Left lung (tissue), 10 donors: ENCODE results near the gene CFL1. TPM values are rescaled to one million over a fixed set of nuclear protein-coding genes. Genes with fewer than 3 reads are reported as not detected.

Source experiments
- ATAC-seq: fragments of 200-7000 bp; cut with Tn5 transposase; one replicate; pipeline ENCODE4 v1.9.1; 2020; ENCODE audit warnings: moderate library complexity
- DNase-seq, 4 donors: peaks; one replicate each; pipeline ENCODE4 v3.0.0-alpha.2; 2013 to 2020
- H3K27ac ChIP-seq, 2 donors: fragments of 200-600 bp; sonication (generic) in 1 of 2; one replicate each; pipeline versions ENCODE4 v1.5.0 to v1.8.0; 2020 to 2021
- H3K27me3 ChIP-seq, 2 donors: fragments of 200-600 bp; sonication (generic) in 1 of 2; one replicate each; pipeline versions ENCODE4 v1.5.0 to v1.8.0; 2020 to 2021
- H3K36me3 ChIP-seq, 2 donors: fragments of 200-600 bp; sonication (generic) in 1 of 2; one replicate each; pipeline versions ENCODE4 v1.5.0 to v1.8.0; 2020 to 2021
- H3K4me1 ChIP-seq, 2 donors: fragments of 200-600 bp; one replicate each; pipeline ENCODE4 v1.8.0; 2021
- H3K4me3 ChIP-seq, 2 donors: fragments of 200-600 bp; sonication (generic) in 1 of 2; one replicate each; pipeline versions ENCODE4 v1.5.0 to v1.8.0; 2020 to 2021; ENCODE audit warnings: mild to moderate bottlenecking in 1 of 2
- H3K9me3 ChIP-seq, 2 donors: fragments of 200-600 bp; sonication (generic) in 1 of 2; one replicate each; pipeline versions ENCODE4 v1.5.0 to v1.8.0; 2020 to 2021
- CTCF ChIP-seq, 2 donors: fragments of 200-600 bp; sonication (generic) in 1 of 2; IDR thresholded peaks; one replicate each; pipeline versions ENCODE4 v1.5.0 to v1.8.0; 2021; ENCODE audit warnings: antibody characterized with exemption in 2 of 2
- intact Hi-C, 2 donors: fragments of 100-400 bp; cut with DNase I; formaldehyde crosslinking; loops; one replicate each; pipeline versions ENCODE4 v1.11.2 to v1.14.2; 2022
- polyA plus RNA-seq, 6 donors: library from polyadenylated mRNA; unstranded; fragments of 120-200 nt; gene quantifications; one replicate each; pipeline ENCODE4 v1.2.1, GENCODE V29; 2013; ENCODE audit not compliant: insufficient read length in 6 of 6
- total RNA-seq, 2 donors: library from RNA; stranded (reverse); fragmentation: NEBNext Ultra II Directional; extraction: Animal tissue kit (Norgen Biotek cat#: 25700); gene quantifications; one replicate each; pipeline ENCODE4 v1.2.1, GENCODE V29; 2021
- donor health status: DM: no; HTN: yes; CAD: no.
- donor health status: DM: no; HTN: no; CAD: no.

The CFL1 gene
- total and polyA plus RNA-seq, 8 donors, result 599 to 1,162 (median 777) TPM

GRCh38 chr11:65873318-65874156 is 15.6 kb upstream of the CFL1 start:
- DNase-seq (peak; percentile 95 to 99 (median 96)), ATAC-seq (peak; percentile 98)
- intact Hi-C loops, result no loop called here
- no peak for TF ChIP-seq CTCF (IDR thresholded peaks at IDR 0.05)
- no peaks in the 10 kb centered on the region for H3K9me3 ChIP-seq
- peak overlapping the region; percentile 45 to 58 for H3K4me3 ChIP-seq
- H3K4me1 ChIP-seq, result peaks cover 0 to 45% of the 10 kb centered on the region in 2 donors
- H3K27me3 ChIP-seq, result no peaks in the 10 kb centered on the region
- peaks cover 0 to 1% of the 10 kb centered on the region in 2 donors for H3K36me3 ChIP-seq
- H3K27ac ChIP-seq, result peak overlapping the region; percentile 80 to 84

- ATAC-seq, result peak; percentile 41
- intact Hi-C loops, result no loop called here
- peak in 3 of 4 donors; percentile 68 to 91 (median 86) for DNase-seq
Measured at GRCh38 chr11:65872586-65873317, 14.8 kb upstream of the CFL1 start, which contains the start of gene EFEMP2. EFEMP2 (minus strand) TSS chr11:65872800; CDS start chr11:65872354, 446 bp downstream.

DNA sequence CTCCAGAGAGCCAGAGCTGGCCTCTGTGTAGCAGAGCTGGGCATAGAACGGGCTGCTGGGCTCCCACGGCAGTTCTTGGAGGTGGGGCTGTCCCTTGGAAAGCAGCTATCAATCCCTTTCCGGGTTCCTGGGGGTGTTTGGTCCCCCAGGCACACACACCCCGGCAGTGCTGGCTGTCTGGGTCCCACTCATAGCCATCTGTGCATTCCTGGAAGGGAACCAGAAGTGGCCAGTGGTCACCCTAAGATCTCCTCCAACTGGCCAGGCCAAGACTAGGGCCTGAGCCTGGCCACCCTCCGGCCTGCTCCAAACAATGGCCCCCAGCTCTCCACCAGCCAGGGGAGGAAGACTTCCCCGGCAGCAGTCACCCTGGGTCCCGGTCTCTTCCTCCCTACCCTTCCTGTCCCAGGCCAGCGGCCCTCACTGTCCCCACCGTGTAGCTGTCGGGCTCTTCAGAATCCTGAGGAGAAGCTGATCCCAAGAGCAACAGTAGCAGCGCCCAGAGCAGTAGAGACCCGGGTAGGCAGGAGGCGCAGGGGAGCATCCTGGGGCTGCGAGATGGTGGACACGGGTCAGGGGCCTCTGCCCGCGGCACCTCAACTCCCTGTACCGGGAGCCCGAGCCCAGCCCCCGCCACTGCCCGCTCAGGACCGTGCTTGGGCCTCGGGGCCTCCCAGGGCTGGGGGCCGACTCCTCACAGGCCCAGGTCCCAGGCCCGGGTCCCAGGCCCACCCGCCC is 14.0 kb upstream of the CFL1 start:
- intact Hi-C loops, result no loop called here
- peak; percentile 1 for ATAC-seq
- Histone ChIP-seq H3K27me3 (no peaks in the 10 kb centered on the region), H3K27ac (peak overlapping the region; percentile 80 to 84), H3K4me3 (peak overlapping the region; percentile 45 to 58), H3K4me1 (peaks cover 0 to 56% of the 10 kb centered on the region in 2 donors), H3K36me3 (peaks cover 0 to 17% of the 10 kb centered on the region in 2 donors), H3K9me3 (no peaks in the 10 kb centered on the region)
- no peak for TF ChIP-seq CTCF (IDR thresholded peaks at IDR 0.05)
- DNase-seq, result peak in 2 of 4 donors; percentile 35 to 79

More at GRCh38 chr11:65872586-65873317, 14.8 kb upstream of the CFL1 start, which contains the start of gene EFEMP2:
- no peaks in the 10 kb centered on the region for H3K27me3 ChIP-seq
- H3K27ac ChIP-seq, result peak within 1 kb of the TSS; percentile 80 to 84
- peak within 1 kb of the TSS; percentile 45 to 58 for H3K4me3 ChIP-seq
- peaks cover 0 to 49% of the 10 kb centered on the region in 2 donors for H3K4me1 ChIP-seq
- no peak for TF ChIP-seq CTCF (IDR thresholded peaks at IDR 0.05)
- no peaks in the 10 kb centered on the region for H3K9me3 ChIP-seq
- peaks cover 0 to 9% of the 10 kb centered on the region in 2 donors for H3K36me3 ChIP-seq

DNA sequence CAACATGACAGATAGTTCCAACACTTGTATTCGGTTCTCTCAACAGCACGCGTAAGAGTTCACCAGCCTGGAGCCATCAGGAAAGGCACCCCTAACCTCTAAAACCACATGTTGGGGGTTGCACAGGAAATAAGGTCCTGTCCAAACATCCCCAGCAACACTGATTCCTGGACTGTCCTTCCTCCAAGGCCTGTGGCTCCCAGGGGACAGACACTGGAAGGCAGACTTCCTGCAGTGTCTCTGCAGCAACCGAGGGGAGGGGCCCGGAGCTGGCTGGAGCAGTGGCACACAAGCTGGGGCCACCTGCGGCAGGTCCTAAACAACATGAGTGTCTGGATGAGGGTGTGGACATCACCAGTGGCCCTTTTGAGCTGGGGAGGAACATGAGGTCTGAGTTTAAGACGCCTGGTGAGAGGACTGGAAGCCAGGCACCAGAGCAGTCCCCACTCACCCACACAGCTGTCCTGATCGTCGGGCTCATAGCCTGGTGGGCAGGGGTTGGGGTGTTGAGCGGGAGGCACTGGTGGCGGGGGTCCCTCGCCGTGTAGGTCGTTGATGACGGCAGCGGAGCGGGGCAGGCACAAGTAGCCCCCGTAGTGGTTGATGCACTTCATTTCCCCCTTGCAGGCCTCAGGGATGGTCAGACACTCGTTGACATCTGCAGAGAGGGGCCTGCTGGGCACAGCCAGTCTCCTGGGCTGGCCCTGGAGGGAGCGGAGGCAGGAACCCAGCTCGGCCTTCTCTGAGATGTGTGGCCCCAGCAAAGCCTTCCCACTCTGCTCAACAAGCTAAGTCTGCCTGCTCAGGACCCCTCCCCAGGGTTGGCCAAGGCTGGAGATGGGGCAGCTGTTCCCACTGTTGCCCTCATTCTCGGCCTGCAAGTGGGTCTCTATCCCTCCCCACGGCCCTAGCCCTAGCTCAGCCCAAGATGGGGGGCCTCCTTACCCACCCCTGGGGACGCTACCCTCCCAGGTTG is 13.0 kb upstream of the CFL1 start:
- Histone ChIP-seq H3K27ac (peak overlapping the region; percentile 80 to 84), H3K4me1 (peaks cover 0 to 56% of the 10 kb centered on the region in 2 donors), H3K36me3 (peaks cover 0 to 27% of the 10 kb centered on the region in 2 donors), H3K9me3 (no peaks in the 10 kb centered on the region), H3K4me3 (no peak overlapping the region), H3K27me3 (no peaks in the 10 kb centered on the region)
- DNase-seq (peak in 1 of 4 donors; percentile 67), ATAC-seq (no peak)
- intact Hi-C loops, result no loop called here
- TF ChIP-seq CTCF (IDR thresholded peaks at IDR 0.05), result no peak
